RPMI8226 (cell line): ENCODE results near the gene PNMA5.
"Not testable (repeated sequence)": the region's sequence is repeated elsewhere in the genome, so short reads cannot be mapped to it uniquely, and the experiment has no call there.

Source experiments
- DNase-seq: peaks from one replicate; pipeline ENCODE4 v3.0.0-alpha.2; 2015

The PNMA5 gene

GRCh38 chrX:152993933-152994332 is at the start of gene PNMA5:
Gene PNMA5, minus strand, starts transcription at chrX:152994116. Its CDS starts 2,518 bp downstream, at chrX:152991598.
- DNase-seq: no peak

GRCh38 chrX:153032397-153033118 is 38.6 kb upstream of the PNMA5 start:
- DNase-seq: peak; percentile 71

- DNase-seq: no peak
These were observed 36.9 kb upstream of the PNMA5 start for GRCh38 chrX:153030801-153031200.

GRCh38 chrX:153029875-153030274 is 36.0 kb upstream of the PNMA5 start:
- no peak for DNase-seq

GRCh38 chrX:153029162-153029561 is 35.2 kb upstream of the PNMA5 start:
- no peak for DNase-seq

- DNase-seq: not testable (repeated sequence)
These were observed 34.6 kb upstream of the PNMA5 start for GRCh38 chrX:153028487-153028886.

- DNase-seq: not testable (repeated sequence)
These were observed 32.6 kb upstream of the PNMA5 start for GRCh38 chrX:153026501-153026900.

- DNase-seq: no peak
These were observed 25.2 kb upstream of the PNMA5 start for GRCh38 chrX:153019166-153019565.

GRCh38 chrX:153017174-153017573 is 23.3 kb upstream of the PNMA5 start:
- DNase-seq: not testable (repeated sequence)

- DNase-seq: no peak
These were observed 10.9 kb upstream of the PNMA5 start for GRCh38 chrX:153004780-153005179.

GRCh38 chrX:153003981-153004380 is 10.1 kb upstream of the PNMA5 start:
- no peak for DNase-seq

- DNase-seq: not testable (repeated sequence)
These were observed 8.3 kb upstream of the PNMA5 start for GRCh38 chrX:153002182-153002581.

GRCh38 chrX:152997337-152997736 is 3.4 kb upstream of the PNMA5 start:
- DNase-seq: no peak

- no peak for DNase-seq
These were observed 1.8 kb downstream of the PNMA5 start for GRCh38 chrX:152992115-152992514.

- DNase-seq: no peak
These were observed 2.8 kb downstream of the PNMA5 start for GRCh38 chrX:152991123-152991522.

GRCh38 chrX:152989292-152989658 is 4.6 kb downstream of the PNMA5 start:
- no peak for DNase-seq

GRCh38 chrX:152988536-152989291 is 5.2 kb downstream of the PNMA5 start:
- no peak for DNase-seq

- no peak for DNase-seq
These were observed 6.1 kb downstream of the PNMA5 start for GRCh38 chrX:152987801-152988200.

- not testable (repeated sequence) for DNase-seq
These were observed 6.8 kb downstream of the PNMA5 start for GRCh38 chrX:152987156-152987555.

GRCh38 chrX:152985383-152985782 is 8.5 kb downstream of the PNMA5 start:
- DNase-seq: not testable (repeated sequence)

GRCh38 chrX:152968193-152968592 is 25.7 kb downstream of the PNMA5 start:
- DNase-seq: no peak

GRCh38 chrX:152960115-152960514 is 33.8 kb downstream of the PNMA5 start:
- DNase-seq: no peak

- DNase-seq: no peak
These were observed 34.3 kb downstream of the PNMA5 start for GRCh38 chrX:152959626-152960025.
